Limb (tissue), 2 donors: ENCODE results near the gene PFDN4.
"Not testable (repeated sequence)": the region's sequence is repeated elsewhere in the genome, so short reads cannot be mapped to it uniquely, and the experiment has no call there.

Source experiments
- DNase-seq, 2 donors: peaks; one replicate each; pipeline ENCODE4 v3.0.0-alpha.2; 2016; ENCODE audit errors: extremely low spot score in 2 of 2

Gene PFDN4

GRCh38 chr20:54223751-54224150 lies 15.9 kb downstream of the PFDN4 start:
- DNase-seq: no peak

GRCh38 chr20:54224642-54225041 lies 16.8 kb downstream of the PFDN4 start:
- not testable (repeated sequence) for DNase-seq

DNA sequence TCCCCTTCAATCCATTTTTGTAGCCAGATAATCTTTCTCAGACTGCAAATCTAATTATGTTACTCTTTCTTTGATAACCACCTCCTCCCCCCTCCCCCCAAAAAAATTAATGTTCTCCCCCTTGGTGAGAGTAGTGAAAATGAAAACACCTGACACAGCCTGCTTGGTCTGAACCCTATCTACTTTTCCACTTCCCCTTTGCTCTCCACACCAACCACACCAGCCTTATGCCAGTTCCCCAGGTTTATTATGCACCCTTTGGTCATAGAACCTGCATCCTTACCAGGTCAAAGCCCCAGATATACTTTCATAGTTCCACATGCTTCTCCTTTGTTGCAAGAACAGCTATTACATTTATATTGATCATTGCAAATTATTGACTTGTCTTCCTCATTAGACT lies 19.4 kb downstream of the PFDN4 start:
- DNase-seq: no peak

DNA sequence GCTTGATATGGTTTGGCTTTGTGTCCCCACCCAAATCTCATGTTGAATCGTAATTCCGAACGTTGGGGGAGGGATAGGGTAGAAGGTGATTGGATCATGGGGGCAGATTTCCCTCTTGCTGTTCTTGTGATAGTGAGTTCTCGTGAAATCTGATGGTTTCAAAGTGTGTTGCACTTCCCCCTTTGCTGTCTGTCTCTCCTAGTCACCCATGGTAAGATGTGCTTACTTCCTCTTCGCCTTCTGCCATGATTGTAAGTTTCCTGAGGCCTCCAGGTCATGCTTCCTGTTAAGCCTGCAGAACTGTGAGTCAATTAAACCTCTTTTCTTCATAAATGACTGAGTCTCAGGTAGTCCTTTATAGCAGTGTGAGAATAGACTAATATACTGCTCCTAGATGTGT lies 19.9 kb downstream of the PFDN4 start:
- DNase-seq: no peak

- no peak for DNase-seq
These were observed 21.0 kb downstream of the PFDN4 start for GRCh38 chr20:54228841-54229240.

- DNase-seq: no peak
These were observed 21.8 kb downstream of the PFDN4 start for GRCh38 chr20:54229566-54230160.

GRCh38 chr20:54231036-54231435 lies 23.1 kb downstream of the PFDN4 start:
- no peak for DNase-seq

GRCh38 chr20:54234991-54235390 lies 27.1 kb downstream of the PFDN4 start:
- no peak for DNase-seq

DNA sequence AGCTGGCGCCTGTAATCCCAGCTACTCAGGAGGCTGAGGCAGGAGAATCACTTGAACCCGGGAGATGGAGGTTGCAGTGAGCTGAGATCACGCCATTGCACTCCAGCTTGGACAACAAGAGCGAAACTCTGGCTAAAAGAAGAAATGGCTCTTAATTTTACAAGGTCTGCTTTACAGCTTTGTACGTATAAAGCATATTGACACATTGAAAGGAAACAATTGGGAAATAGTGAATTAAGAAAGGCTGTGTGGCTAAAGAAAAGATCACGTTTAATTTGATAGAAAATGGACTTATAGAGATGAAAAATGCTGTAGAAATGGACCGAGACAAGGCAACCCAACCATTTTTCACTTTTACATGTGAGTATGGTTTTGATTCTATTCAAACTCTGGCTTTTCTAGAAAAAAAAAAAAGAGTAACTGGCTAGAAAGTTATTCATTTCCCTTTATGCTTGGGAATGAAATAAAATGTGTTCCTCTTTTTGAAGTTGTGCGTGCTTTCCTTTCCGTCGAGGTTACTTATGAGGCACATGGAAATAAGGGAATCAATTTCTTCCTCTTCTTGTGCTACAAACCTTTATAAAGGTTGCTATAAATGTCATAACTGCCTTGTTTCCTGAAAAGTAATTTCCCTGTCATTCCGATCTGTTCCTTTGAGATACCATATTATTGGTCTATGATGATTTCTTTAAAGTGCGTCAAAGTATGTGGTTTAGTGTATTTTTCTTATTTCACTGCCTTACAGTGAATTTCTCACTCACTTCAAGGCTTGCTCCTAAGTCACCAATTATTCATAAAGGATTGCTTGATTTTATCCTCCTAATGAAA lies 29.4 kb downstream of the PFDN4 start:
- no peak for DNase-seq

DNA sequence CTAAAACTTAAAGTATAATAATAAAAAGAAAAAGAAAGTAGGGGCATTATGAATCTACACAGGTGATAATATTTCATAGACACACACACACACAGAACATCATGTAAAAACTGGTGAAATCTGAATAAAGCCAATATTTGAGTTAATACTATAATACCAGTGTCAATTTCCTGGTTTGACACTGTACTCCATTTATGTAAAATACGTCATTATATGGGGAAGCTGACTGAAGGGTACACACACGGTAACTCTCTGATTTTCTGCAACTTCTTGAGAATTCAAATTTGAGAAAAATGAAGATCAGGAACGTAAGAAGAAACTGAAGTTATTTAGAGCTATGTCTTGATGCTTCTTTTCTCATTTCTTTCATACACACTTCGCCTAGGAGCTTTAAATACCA lies 36.2 kb downstream of the PFDN4 start:
- no peak for DNase-seq

GRCh38 chr20:54248705-54249104 lies 40.8 kb downstream of the PFDN4 start:
- not testable (repeated sequence) for DNase-seq

- DNase-seq: no peak
These were observed 42.8 kb downstream of the PFDN4 start for GRCh38 chr20:54250691-54251090.

GRCh38 chr20:54251096-54251495 lies 43.2 kb downstream of the PFDN4 start:
- DNase-seq: no peak

DNA sequence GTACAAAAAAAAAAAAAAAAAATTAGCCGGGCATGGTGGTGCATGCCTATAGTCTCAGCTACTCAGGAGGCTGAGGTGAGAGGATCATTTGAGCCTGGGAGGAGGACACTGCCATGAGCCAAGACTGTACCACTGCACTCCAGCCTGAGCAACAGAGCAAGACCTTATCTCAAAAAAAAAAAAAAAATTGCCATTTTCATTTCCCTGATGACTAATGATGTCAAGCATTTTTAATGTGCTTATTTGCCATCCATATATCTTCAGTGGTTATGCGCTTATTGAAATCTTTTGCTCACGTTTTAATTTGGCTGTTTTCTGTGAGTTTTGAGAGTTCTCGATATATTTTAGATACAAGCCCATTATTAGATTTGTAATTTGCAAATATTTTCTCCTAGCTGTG lies 46.7 kb downstream of the PFDN4 start:
- no peak for DNase-seq

GRCh38 chr20:54255157-54255556 lies 47.3 kb downstream of the PFDN4 start:
- DNase-seq: no peak

DNA sequence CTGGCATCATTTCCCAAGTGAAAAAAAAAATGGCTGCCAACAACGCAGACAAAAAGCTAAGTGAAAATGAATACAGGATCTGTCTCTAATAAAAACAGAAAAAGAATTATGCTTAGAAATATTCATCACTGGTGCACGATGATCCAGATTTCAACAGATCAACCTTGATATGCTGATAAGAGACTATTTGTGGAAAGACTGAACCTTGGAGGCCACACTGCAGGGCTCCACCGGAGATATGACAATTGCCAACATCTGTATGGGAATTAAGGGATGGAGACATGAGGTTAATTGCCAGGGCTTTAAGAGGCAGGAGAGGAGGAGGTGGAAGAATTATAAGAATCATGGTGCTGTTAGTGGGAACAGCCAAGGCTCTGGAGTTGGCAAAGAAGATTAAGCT lies 48.3 kb downstream of the PFDN4 start:
- DNase-seq: no peak

GRCh38 chr20:54257071-54257816 lies 49.4 kb downstream of the PFDN4 start:
- no peak for DNase-seq

DNA sequence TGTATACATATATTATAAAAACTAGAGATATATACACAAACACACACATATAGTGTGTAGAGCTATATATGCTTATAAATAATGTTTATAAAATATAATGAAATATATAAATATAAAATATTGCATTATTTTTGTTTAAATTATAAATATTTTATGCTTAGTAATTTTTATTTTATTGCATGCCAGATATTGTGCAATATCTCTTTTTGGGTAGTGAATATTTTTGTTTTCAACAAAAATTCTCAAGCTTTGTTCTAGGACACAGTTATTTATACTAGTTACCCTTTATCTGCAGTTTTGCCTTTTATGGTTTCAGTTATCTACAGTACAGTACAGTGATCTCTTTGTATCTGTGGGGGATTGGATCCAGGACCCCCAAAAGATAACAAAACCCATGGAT lies 52.2 kb downstream of the PFDN4 start:
- no peak for DNase-seq

- DNase-seq: no peak
These were observed 54.8 kb downstream of the PFDN4 start for GRCh38 chr20:54262671-54263070.

- no peak for DNase-seq
These were observed 55.3 kb downstream of the PFDN4 start for GRCh38 chr20:54263116-54263690.

- not testable (repeated sequence) for DNase-seq
These were observed 57.9 kb downstream of the PFDN4 start for GRCh38 chr20:54265791-54266190.

GRCh38 chr20:54266844-54267243 lies 59.0 kb downstream of the PFDN4 start:
- no peak for DNase-seq
